ENCODE data around the gene PIGM.

PIGM gene

DNA sequence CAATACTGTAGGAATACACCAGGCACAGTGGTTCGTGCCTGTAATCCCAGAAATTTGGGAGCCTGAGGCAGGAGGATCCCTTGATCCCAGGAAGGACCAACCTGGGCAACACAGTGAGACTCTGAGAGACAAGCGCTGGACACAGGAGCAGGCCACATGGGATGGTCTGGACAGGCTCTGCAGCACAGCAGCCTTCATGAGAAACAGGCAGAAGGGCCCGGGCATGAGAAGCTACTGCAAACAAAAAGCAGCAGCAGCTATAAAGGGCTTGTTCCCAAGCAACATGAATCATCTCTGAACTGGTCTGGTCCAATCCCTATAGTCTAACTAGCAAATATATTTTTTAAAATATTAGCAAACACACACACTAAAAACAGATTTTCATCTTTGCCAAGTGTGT lies 42.2 kb downstream of the PIGM start:
- DNase-seq (ENCODE audit: low read depth in 2 of 2) = no peak

DNA sequence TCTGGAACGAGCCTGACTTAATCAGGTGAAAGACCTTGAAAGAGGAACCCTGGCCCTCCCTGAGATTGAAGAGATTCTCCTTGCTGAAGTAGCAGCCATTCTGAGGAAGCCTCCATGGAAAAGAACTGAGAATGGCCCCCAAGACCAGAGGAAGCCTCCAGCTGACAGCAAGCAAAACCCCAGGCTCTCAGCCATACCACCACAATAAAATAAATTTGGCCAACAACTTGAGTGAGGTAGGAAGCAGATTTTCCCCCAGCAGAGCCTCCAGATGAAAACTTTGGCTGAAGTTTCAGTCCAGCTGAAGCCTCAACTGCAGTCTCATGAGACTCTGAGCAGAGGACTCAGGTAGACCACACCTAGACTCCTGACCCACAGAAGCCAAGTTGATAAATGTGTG lies 43.8 kb downstream of the PIGM start:
- DNase-seq (ENCODE audit: low read depth in 2 of 2) = no peak

DNA sequence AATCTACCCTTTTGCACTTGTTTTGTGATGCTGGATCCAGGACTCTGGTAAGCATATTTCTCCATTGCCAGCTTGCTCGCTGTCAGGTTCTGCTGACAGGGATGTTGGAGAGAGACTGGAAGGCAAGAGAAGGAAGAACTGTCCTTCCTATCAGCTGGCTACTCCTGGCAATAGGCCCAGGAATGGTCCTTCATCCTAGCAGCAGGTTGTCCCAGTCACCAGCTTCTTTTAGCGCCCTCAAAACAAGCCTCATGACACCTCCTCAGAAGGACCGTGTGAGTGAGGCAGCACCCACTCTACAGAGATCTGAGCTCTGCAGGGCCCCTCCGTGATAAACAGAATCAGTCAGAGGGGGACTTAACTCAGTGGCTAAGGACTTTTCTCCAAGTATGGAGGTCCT lies 44.6 kb downstream of the PIGM start:
- no peak for DNase-seq (ENCODE audit: low read depth in 2 of 2)

DNA sequence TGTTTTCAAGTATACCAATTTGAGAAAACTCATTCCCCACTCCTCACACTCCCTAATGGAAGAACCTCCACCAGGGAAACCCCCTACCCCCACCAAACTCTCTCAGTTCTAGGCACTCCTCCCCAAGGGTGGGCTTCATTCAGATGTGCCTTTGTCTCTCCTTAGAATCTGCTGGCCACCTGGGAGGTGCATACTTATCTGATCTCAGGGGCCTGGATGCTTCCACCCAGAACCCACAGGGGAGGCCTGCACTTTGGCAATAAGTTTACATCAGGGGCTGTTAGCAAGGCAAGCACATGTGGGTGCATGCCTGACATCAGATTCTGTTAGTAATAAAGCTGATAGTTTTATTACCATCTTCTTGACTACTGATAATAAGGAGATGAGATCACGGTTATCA lies 45.3 kb downstream of the PIGM start:
- no peak for DNase-seq (ENCODE audit: low read depth in 2 of 2)

DNA sequence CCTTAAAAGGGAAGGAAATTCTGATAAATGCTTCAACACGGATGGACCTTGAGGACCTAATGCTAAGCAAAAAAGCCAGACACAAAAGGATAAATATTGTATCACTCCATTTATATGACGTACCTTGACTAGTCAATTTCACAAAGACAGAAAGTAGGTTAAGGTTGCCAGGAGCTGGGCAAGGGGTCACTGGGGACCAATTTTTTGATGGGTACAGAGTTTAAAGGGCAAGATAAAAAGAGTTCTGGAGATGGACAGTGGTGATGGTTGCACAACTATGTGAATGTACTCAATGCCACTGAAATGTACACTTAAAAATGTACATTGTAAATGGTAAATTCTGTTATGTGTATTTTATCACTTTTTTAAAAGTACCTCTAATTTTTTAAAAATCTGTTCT lies 45.7 kb downstream of the PIGM start:
- DNase-seq (ENCODE audit: low read depth in 2 of 2) = no peak

DNA sequence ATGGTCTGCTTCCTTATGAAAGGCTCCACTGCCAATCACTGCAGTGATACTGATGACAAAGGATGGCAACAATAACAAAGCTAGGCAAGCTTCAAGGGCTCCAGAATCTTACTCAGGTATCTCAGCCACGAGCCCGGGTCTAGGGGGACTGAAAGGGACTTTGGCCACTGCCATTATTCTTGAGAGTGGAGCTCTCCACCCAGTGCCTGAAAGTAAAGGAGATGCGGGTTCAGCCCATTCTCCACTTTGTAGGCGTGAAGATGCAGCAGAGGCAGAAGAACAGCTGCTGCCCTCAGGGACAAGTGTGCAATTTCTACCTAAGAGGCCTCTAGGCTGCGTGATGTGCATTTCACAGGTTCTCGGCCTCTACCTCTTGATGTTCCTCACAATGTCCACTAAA lies 46.3 kb downstream of the PIGM start:
- no peak for DNase-seq (ENCODE audit: low read depth in 2 of 2)

DNA sequence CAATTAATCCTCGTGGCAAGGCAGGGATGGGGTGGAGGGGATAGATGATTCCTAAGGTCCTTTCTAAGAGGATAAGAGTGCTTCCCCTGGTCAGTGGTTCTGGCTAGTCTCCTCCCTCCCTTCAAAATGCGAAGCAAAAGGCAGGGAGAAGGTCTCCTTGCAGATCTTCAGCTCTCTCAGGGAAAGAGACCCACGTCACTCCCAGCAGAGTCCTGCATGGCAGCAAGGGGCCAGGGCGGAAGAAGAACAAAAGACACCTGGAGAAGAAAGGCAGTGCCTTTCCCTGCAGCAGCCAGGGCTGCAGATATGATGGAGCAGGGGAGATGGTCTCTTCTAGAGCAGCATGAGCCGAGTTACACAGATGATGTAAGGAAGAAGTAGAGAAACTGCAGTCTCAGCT lies 48.1 kb downstream of the PIGM start:
- no peak for DNase-seq (ENCODE audit: low read depth in 2 of 2)

DNA sequence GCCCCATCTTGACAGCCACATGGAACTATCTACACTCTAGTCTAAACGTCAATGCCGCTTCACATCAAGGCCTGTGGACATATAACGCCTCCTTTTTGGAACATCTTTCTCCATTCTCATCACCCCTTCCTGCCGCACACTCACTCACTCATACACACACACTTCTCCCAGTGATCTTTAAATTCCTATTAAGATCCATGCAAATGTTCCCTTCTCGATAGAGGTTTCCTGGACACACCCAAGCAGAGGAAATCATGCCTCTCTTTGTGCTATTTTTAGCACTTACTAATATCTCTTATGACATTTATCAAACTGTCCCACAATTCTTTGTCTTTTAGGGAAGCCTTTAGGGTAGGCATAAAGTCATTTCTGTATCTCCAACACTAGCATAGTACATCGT lies 49.5 kb downstream of the PIGM start:
- no peak for DNase-seq (ENCODE audit: low read depth in 2 of 2)

DNA sequence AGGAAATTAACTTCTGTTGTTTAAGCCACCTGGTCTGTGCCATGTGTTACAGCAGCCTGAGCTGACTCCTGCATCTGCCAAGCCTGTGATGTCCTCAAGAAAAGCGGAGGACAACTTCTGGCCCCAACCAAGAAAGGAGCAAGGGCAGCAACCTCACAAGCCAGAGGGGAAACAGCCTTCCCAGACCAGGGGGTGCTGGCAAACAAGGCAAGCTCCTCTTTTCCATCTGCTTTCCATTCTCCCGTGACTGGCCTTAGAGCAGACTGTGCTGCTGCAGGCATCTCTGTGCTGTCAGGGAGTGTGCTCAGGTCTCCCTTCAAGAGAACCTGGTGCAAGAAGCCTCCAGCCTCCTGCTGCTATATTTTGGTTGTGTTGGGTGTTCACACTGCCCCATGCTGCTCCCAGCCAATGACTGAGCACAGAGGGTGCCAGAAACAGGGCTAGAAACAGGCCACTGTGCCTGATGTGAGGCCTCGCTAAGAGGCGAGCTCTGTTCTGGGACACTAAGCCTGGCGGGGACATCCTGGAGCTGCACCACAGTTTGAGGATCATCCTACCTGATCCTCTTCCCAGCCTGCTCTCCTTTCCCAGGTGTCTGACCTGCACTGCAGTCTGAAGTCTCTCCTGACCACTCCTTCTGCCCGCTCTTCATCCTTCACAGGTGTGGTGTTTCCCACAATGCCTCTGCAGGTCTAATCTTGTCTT lies 50.3 kb downstream of the PIGM start:
- DNase-seq (ENCODE audit: low read depth in 2 of 2) = no peak

DNA sequence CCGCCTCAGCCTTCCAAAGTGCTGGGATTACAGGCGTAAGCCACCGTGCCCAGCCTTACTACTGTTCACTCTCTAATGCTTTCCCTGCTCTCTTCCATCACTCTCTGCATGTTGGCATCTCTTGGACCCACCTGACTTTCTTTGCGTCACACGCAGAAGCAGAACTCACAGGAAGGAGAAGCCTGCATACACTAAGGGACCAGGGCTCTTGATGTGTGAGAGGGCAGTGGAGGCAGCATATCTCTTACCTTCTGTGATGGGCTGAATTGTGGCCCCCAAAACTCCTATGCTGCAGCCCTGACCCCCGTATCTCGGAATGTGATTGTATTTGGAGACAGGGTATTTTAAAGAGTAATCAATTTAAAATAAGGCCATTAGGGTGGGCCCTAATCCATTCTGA lies 51.0 kb downstream of the PIGM start:
- no peak for DNase-seq (ENCODE audit: low read depth in 2 of 2)

DNA sequence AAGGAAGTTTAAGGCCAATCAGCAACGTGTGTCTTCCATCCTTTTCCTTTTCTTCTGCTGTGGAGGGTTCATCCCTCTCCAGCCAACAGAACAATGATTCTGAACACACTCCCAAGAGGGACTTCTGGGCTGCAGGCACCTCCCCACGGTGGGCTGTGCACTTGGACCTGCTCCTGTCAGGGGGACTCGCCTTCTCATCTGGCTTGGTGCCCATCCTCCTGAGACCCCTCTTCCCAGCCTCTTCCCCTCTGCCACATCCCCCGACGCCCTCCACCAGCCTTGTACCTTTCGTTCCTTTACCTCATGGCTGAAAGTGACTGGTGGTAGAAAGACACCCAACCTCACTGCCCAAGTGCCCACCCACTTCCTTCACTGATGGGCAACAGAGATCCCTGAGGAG lies 51.7 kb downstream of the PIGM start:
- DNase-seq (ENCODE audit: low read depth in 2 of 2) = no peak

DNA sequence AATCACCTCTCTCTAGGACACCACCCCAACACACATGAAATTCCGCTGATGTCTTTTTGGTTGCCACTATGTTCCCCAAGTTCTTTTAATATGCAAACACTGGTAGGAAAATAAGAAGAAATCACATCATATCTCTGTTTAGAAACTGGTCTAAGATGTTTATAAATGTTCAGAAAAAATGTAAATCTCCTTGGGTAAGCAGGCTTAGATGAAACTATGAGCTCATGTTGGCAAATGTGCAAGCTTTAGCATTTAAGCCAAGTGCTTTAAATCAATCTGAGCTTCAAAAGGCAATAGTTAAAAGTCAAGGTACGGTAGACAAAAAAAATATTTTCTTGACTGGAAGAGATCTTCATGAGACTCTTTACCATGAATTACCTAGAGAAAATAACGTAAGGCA lies 52.5 kb downstream of the PIGM start:
- no peak for DNase-seq (ENCODE audit: low read depth in 2 of 2)

DNA sequence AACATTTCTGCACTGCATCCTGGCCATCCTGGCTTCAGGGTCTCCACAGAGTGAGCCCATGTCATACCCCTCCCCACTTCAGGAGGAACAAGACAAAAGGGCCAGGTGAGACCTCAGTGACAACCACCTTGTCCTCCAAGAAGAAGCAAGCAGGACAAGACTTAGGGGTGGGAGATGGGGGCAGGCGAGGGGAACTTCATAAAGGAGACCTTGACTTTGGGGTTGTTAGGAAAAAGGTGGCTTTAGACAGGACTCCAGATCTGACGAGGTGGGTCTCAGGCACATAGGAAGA lies 53.7 kb downstream of the PIGM start:
- no peak for DNase-seq (ENCODE audit: low read depth in 2 of 2)

DNA sequence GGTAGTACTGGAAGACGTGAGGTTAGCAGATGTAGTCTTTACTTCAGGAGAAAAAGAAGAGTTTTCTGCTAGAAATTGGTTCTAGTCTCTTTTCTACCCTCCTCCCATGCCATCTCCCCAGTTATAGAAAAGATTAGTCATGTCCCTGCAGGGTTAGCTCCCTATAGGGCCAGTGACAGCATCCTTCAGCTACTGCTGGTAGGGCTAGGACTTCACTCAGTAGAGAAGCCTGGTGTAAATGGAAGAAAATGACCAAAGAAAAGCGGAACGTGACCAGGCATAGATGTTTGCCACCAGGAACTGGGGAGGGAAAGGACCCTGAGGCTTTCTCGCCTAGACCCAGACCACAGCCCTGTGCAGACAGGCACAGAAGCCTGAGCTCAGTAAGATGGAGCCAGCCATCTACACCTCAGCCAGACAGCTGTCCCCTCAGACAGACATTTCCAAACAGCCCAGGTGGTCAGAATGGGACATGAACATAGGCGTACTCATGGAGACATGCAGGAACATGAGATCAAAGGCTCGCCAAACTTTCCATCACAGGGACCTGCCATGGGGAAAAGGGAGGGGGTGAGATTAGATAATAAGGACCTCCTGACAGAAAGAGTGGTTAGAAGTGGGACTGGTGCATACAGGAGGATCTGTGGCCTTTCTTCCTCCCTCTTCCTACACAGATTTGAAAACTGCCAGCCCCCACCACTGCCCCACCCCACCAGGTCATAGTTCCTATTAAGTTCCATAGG lies 54.3 kb downstream of the PIGM start:
- DNase-seq (ENCODE audit: low read depth in 2 of 2) = no peak
